ENCODE measurements around the gene MDK.
"Not testable (repeated sequence)": the region's sequence is repeated elsewhere in the genome, so short reads cannot be mapped to it uniquely, and the experiment has no call there.

Gene MDK

DNA sequence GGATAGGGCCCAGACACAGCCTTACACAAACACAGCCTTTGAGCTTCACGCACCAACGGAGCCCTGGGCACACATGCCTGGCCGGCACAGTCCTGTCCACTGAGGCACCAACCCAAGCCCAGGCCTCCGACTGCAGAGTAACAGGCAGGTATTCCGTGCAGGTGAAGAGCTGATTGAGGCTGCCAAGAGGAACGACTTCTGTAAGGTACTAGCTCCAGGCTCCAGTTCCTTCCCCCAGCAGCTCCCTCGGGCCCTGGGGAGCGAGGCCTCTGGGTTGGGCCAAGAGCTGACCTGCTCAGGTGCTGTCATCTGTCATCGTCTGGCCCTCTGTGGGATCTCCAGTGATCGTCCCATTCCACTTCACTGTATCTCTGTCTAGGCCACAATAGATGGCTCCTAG lies 3.2 kb upstream of the MDK start:
- no peak for DNase-seq (ENCODE audit: low spot score)
- TF ChIP-seq, protein P1, sequence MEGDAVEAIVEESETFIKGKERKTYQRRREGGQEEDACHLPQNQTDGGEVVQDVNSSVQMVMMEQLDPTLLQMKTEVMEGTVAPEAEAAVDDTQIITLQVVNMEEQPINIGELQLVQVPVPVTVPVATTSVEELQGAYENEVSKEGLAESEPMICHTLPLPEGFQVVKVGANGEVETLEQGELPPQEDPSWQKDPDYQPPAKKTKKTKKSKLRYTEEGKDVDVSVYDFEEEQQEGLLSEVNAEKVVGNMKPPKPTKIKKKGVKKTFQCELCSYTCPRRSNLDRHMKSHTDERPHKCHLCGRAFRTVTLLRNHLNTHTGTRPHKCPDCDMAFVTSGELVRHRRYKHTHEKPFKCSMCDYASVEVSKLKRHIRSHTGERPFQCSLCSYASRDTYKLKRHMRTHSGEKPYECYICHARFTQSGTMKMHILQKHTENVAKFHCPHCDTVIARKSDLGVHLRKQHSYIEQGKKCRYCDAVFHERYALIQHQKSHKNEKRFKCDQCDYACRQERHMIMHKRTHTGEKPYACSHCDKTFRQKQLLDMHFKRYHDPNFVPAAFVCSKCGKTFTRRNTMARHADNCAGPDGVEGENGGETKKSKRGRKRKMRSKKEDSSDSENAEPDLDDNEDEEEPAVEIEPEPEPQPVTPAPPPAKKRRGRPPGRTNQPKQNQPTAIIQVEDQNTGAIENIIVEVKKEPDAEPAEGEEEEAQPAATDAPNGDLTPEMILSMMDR (IDR thresholded peaks at IDR 0.05; ENCODE audit: borderline replicate concordance, control extremely low read depth, extremely low read depth, insufficient read depth, missing control alignments), result no peak
- in situ Hi-C loops (cut with MboI; ENCODE audit: low sequenced_read_pairs, unreplicated experiment), result no loop called here

DNA sequence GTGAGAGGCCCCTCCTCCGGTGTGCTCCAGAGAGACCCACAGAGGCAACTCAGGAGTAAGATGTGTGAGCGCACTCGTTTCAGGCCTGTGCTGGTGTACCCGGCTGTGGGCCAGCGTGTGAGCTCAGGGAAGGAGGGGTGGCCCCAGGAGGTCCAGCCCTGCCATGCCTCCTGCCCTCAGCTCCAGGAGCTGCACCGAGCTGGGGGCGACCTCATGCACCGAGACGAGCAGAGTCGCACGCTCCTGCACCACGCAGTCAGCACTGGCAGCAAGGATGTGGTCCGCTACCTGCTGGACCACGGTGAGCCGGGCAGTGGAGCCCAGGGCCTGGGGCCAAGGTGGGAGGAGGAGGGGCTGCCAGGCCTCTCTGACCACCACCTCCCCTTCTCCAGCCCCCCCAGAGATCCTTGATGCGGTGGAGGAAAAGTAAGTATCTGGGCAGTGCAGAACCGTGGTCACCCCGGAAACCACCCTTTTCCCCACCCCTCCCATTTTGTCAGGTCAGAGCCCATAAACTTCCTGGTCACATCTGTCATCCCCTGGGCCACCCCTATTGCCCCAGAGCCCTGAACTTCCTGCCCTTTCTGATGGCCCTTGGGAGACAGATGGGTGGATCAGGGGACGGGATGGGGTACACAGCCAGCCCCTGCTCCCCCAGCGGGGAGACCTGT lies 2.5 kb upstream of the MDK start:
- TF ChIP-seq, protein P1 (IDR thresholded peaks at IDR 0.05; ENCODE audit: borderline replicate concordance, control extremely low read depth, extremely low read depth, insufficient read depth, missing control alignments), result no peak
- DNase-seq (ENCODE audit: low spot score), result no peak
- in situ Hi-C loops (cut with MboI; ENCODE audit: low sequenced_read_pairs, unreplicated experiment), result no loop called here

DNA sequence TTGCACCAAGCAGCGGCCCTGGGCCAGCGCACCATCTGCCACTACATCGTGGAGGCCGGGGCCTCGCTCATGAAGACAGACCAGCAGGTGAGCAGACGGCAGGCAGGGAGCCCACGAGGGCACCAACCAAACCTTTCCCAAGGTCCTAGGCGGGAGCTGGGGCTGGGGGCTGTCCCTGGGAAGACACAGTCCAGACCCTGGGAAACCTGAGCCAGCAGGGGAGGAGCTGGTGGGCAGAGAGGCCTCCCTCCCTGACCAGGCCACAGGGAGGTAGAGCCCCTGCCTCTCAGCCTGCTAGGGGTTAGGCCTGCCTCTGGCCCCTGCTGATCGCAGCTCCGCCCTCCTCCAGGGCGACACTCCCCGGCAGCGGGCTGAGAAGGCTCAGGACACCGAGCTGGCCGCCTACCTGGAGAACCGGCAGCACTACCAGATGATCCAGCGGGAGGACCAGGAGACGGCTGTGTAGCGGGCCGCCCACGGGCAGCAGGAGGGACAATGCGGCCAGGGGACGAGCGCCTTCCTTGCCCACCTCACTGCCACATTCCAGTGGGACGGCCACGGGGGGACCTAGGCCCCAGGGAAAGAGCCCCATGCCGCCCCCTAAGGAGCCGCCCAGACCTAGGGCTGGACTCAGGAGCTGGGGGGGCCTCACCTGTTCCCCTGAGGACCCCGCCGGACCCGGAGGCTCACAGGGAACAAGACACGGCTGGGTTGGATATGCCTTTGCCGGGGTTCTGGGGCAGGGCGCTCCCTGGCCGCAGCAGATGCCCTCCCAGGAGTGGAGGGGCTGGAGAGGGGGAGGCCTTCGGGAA lies 1.8 kb upstream of the MDK start:
- in situ Hi-C loops (cut with MboI; ENCODE audit: low sequenced_read_pairs, unreplicated experiment); DNase-seq (ENCODE audit: low spot score): not testable (repeated sequence)

DNA sequence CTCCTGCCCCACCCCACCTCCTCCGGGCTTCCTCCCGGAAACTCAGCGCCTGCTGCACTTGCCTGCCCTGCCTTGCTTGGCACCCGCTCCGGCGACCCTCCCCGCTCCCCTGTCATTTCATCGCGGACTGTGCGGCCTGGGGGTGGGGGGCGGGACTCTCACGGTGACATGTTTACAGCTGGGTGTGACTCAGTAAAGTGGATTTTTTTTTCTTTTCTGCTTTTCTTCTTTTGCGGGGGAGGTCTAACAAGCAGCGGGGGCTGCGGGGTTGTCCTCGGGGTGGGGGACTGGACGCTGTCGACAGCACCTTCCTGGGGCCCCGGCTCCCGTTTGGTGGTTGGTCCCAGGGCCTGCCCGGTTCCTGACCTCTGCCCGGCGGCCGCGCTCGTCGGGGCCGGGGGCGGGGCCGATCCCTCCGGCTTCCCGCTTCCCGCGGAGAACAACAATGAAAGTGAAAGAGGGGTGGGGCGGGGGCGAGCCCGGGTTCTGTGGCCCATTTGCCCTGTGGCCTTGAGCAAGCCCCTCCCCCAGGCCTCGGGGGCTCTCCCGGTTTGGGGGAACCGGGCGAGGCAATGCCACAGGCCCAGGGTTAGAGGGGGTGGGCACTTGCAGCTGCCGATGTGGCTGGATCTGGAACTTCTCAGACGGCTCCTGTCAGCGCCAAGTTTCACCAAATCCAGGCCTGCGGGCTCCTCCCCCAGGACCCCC lies 975 bp upstream of the MDK start:
- TF ChIP-seq, protein P1 (IDR thresholded peaks at IDR 0.05; ENCODE audit: borderline replicate concordance, control extremely low read depth, extremely low read depth, insufficient read depth, missing control alignments), result no peak
- in situ Hi-C loops (cut with MboI; ENCODE audit: low sequenced_read_pairs, unreplicated experiment), result no loop called here
- DNase-seq (ENCODE audit: low spot score), result peak; percentile 82

DNA sequence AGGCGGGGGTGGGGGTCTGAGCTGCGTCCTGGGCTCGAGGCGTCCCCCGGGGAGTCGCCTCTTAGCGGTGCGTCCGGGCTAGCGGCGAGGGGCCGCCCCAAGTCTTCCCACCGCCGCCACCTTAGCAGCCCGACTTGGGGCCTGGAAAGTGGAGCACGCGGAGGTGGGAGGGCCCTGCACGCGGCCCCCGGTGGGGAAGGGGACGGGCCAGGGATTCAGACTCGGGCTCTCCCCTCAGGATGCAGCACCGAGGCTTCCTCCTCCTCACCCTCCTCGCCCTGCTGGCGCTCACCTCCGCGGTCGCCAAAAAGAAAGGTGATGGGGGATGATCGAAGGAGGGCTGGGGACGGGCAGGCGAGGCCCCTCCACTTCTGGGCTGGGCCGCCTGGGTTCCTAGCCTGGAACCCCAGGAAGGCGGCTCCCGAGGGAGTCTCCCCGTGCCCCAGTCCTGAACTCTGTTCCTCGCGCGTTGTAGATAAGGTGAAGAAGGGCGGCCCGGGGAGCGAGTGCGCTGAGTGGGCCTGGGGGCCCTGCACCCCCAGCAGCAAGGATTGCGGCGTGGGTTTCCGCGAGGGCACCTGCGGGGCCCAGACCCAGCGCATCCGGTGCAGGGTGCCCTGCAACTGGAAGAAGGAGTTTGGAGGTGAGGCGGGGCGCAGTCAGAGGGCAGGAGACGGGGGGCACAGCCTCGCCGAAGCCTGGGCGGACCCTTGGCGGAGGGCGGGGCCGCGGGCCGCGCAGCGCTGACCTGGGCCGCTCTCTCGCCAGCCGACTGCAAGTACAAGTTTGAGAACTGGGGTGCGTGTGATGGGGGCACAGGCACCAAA lies 563 bp downstream of the MDK start:
- in situ Hi-C loops (cut with MboI; ENCODE audit: low sequenced_read_pairs, unreplicated experiment), result no loop called here
- peak; percentile 60 for DNase-seq (ENCODE audit: low spot score)
- TF ChIP-seq, protein P1 (IDR thresholded peaks at IDR 0.05; ENCODE audit: borderline replicate concordance, control extremely low read depth, extremely low read depth, insufficient read depth, missing control alignments), result no peak

DNA sequence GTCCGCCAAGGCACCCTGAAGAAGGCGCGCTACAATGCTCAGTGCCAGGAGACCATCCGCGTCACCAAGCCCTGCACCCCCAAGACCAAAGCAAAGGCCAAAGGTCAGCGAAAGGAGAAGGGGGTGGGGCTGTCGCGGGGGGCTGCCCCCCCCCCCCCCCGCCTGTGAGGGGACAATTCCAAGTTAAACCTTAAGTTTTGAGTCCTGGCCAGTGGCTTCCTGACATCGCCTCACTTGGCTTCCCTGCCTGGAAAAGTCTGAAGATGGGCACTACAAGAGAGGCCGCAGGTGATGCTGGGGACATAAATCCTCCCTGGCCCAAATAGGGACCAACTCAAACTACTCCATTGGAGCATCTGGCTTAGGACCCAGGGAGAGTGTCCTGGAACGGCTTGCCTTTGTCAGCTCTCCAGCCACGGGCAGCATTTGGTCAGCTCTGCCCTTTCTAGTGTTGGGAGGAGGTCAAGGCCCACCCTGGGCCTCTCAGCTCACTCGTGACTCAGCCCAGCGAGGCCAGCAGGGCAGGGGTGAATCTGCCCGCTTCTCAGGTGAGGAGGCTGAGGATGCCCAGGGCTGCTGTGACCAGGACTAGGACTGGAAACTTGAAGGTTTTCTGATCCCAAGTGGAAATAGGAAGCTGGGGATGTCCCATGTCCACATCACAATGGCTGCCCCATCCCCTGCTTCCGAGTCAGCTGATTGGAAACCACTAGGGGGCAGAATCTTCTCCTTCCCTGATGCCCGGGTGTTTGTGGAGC lies 1.4 kb downstream of the MDK start:
- DNase-seq (ENCODE audit: low spot score), result no peak
- in situ Hi-C loops (cut with MboI; ENCODE audit: low sequenced_read_pairs, unreplicated experiment), result no loop called here
- TF ChIP-seq, protein P1 (IDR thresholded peaks at IDR 0.05; ENCODE audit: borderline replicate concordance, control extremely low read depth, extremely low read depth, insufficient read depth, missing control alignments), result peak; percentile 8

Measured in GM13976 (cell line).